ENCODE measurements around the gene SDK1.
"Not testable (repeated sequence)": the region's sequence is repeated elsewhere in the genome, so short reads cannot be mapped to it uniquely, and the experiment has no call there.

SDK1 gene

DNA sequence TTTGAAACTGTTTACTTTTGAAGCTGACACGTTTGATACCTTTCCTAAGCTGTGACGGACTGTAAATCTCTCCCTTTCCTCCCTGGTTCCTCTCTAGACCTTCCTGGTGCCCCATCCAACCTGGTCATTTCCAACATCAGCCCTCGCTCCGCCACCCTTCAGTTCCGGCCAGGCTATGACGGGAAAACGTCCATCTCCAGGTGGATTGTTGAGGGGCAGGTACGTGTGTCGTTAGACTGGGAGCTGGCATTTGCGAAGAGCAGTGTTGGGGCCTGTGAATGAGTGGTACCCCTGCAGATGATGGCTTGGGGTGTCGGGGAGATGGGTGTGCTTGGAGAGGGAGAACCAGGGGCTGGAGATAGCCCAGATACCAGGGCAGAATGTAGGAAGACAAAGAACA lies 778.3 kb downstream of the SDK1 start:
- in situ Hi-C loops (cut with HindIII; ENCODE audit: low sequenced_read_pairs), result no loop called here

GRCh38 chr7:4079956-4080355 lies 778.9 kb downstream of the SDK1 start:
- in situ Hi-C loops (cut with HindIII; ENCODE audit: low sequenced_read_pairs), result no loop called here

- in situ Hi-C loops (cut with HindIII; ENCODE audit: low sequenced_read_pairs), result no loop called here
Observed at GRCh38 chr7:4080954-4081353, 779.9 kb downstream of the SDK1 start.

GRCh38 chr7:4083513-4083912 lies 782.5 kb downstream of the SDK1 start:
- in situ Hi-C loops (cut with HindIII; ENCODE audit: low sequenced_read_pairs), result no loop called here

DNA sequence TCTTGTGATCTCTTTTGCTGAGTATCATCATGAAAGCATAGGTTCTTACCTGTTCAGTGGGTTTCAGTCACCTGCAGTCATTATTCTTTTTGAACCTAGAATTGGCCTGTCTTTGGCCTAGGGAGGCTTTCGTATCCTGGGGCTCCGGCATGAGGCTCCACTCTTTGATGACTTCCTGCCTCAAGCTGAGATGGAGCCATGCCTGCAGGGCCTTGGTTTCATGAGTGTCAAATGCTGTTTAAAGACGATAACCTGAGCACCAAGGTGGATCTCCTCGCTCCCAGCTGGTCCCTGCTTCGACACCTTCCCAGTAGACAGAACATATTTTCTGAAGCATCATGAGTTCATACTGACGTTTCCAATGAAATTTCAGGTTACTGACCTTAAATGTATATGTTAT lies 783.2 kb downstream of the SDK1 start:
- in situ Hi-C loops (cut with HindIII; ENCODE audit: low sequenced_read_pairs), result no loop called here

- in situ Hi-C loops (cut with HindIII; ENCODE audit: low sequenced_read_pairs), result no loop called here
Observed at GRCh38 chr7:4085937-4086691, 785.1 kb downstream of the SDK1 start.

DNA sequence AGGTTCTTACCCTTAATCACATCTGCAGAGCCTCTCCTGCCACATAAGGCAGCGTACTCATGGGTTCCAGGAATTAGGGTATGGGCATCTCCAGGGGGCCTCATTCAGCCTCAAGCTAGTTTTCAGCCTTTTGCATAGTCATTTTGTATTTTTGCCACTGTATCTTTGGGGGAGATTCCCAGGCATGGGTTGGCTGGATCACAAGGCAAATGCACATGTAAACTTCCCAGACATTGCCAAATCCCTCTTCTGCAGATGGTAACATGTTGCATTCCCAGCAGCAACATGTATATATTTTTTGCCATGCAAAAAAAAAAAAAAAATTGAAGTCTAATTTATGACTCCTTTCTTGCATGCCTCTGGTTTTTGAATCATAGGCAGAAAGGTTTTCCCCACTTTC lies 785.7 kb downstream of the SDK1 start:
- in situ Hi-C loops (cut with HindIII; ENCODE audit: low sequenced_read_pairs), result no loop called here

DNA sequence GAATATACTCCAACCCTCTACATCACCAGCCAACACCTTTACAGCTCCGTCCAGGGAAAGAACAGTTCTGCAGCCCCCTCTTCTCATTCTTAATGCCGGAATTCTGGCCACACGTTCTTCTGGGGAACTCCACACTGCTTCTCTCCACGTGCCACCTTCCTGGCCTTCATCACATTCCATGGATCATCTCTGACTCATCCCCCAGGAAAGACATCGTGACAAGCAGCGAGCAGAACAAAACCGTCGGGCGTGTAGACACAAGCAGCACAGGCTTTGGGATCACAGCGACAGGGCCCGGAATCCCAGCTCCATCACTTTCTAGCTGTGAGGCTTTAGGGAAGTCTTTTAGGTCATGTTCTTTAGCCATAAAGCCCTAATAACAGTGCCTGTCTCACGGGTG lies 790.7 kb downstream of the SDK1 start:
- in situ Hi-C loops (cut with HindIII; ENCODE audit: low sequenced_read_pairs), result no loop called here

DNA sequence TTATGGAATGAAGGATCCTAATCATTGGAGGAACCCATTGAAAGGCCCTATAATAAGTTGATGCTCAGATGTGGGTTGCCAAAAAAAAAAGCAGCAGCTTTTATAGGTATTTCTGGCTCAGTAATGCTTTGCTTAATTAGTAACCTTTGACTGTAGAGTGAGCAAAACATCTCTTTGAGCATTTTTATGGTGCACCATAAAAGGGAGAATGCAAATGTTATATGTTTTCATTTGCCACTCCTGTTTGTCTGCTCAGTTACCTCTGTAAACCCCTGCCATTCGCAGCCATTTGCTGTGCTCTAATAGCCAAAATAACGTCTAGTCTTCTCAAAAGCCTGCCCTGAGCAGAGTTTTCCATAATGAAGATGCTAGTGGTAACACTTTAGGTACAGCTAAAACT lies 792.0 kb downstream of the SDK1 start:
- in situ Hi-C loops (cut with HindIII; ENCODE audit: low sequenced_read_pairs), result no loop called here

DNA sequence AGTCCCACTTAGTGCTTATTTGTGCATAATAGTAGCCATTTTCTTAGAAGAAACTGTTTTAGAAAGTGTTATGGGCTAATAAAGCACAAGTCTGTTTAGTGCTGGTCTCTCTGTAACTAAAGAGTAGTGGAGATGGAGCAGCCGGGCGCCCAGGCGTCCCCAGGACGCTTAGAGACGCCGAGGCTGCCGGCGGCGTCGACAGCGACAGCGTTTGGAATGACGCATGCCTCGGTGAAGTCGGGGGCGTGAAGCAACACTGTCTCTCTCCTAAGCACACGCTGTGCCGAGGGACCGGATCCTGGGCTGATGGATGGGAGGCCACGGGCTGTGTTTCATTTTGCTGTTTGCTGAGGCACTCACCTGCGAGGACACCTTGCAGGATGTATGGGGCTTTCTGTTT lies 792.4 kb downstream of the SDK1 start:
- in situ Hi-C loops (cut with HindIII; ENCODE audit: low sequenced_read_pairs), result no loop called here

DNA sequence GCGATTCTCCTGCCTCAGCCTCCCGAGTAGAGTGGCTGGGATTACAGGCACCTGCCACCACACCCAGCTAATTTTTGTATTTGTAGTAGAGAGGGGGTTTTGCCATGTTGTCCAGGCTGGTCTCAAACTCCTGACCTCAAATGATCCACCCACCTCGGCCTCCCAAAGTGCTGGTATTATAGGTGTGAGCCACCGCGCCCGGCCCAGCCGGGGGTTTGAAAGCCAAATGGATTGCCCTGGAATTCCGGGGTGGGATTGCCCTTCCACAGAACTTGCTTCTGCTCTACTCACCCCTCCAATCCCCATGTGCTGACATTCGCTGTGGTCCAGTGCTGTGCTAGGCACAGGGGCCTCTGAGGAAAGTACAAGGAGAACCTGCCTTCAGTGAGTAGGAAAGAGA lies 793.1 kb downstream of the SDK1 start:
- in situ Hi-C loops (cut with HindIII; ENCODE audit: low sequenced_read_pairs), result not testable (repeated sequence)

- in situ Hi-C loops (cut with HindIII; ENCODE audit: low sequenced_read_pairs), result no loop called here
Observed at GRCh38 chr7:4097001-4097609, 796.1 kb downstream of the SDK1 start.

GRCh38 chr7:4098169-4098568 lies 797.1 kb downstream of the SDK1 start:
- in situ Hi-C loops (cut with HindIII; ENCODE audit: low sequenced_read_pairs), result no loop called here

GRCh38 chr7:4099651-4100050 lies 798.6 kb downstream of the SDK1 start:
- in situ Hi-C loops (cut with HindIII; ENCODE audit: low sequenced_read_pairs), result no loop called here

GRCh38 chr7:4100148-4100547 lies 799.1 kb downstream of the SDK1 start:
- in situ Hi-C loops (cut with HindIII; ENCODE audit: low sequenced_read_pairs), result no loop called here

DNA sequence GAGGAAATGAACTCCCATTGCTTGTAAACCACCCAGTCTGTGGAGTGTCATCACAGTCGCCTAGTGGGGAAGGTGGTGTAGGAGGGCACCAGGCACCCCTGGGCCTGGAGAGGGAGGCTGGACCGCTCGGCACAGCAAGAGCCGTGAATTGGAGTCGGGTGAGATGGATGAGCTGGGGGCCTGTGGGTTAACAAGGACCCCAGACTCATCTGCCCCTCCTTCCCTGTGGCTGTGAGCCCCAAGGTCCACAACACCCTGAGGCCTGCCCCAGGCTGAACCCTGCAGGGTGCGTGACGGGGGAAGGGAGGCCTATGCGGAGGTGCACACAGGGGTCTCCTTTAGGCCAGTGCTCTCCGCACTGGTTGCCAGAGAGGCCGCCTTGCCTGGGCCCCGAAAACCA lies 799.6 kb downstream of the SDK1 start:
- in situ Hi-C loops (cut with HindIII; ENCODE audit: low sequenced_read_pairs), result no loop called here

GRCh38 chr7:4102231-4102841 lies 801.3 kb downstream of the SDK1 start:
- in situ Hi-C loops (cut with HindIII; ENCODE audit: low sequenced_read_pairs), result no loop called here

- in situ Hi-C loops (cut with HindIII; ENCODE audit: low sequenced_read_pairs), result no loop called here
Observed at GRCh38 chr7:4103352-4104091, 802.5 kb downstream of the SDK1 start.

DNA sequence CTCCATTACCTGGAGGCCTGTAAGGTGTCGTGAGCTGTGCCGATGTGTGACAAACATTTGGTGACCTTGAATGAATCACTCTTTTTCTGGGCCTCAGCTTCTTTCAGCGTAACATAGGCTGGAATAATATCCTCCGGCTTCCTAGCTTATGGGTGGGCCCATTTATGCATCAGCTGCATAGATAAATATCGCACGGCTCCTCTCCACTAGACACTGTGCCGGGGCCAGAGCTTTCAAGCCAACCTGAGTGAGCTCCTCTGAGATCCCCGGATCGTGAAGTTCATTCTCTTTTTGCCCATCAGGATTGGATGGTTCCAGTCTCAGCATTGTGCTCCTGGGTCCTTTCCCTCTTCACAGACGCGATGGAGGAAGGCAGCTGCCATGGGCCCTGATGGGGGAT lies 806.8 kb downstream of the SDK1 start:
- in situ Hi-C loops (cut with HindIII; ENCODE audit: low sequenced_read_pairs), result no loop called here

DNA sequence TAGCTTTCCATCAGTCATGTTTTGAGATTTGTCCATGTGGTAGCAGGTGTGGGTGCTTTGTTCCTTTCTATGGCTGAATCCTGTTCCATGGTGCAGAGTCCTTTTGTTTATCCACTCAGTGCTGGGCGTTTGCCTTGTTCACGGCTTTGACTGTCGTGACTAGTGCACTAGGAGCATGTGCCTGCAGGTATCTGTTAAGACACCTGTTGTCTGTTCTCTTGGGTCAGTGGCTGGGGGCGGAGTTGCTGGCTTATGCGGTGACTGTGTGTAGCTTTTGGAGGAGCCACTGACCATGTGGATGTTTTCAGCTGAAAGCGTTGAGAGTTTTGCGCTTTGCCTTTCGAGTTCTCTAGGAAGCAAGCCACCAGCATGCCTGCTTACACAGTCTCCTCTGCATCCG lies 807.9 kb downstream of the SDK1 start:
- in situ Hi-C loops (cut with HindIII; ENCODE audit: low sequenced_read_pairs), result no loop called here

DNA sequence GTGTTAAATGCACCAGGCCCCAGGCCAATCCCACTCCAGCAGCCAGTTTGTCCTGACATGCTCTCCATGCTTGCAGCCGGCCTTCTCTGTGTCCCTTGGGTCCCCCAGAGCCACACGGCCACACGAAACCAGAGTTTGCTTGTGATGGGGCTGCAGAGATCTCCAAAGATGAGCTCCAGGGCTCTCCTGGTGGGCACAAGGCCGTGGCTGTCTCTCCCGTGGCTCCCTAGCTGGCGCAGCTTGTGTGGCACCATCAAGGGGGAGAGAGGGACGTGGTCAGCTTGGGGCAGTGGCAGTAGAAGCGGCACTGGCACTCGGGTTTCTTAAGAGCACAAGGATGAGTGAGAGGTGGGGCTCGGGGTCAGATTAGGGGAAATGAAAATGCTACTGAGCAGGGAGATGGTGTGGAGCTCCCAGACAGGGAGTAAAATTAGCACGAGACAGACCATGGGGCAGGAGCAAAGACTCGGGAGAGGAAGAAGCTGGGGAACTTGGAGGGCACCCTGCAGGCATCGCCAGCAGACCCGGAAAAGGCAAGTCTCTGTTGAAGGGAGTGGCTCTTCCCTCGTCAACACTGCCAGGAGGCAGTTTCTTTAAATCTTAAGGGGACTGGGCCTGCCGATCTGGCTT lies 808.5 kb downstream of the SDK1 start:
- in situ Hi-C loops (cut with HindIII; ENCODE audit: low sequenced_read_pairs), result no loop called here

All from DLD1 (cell line).